SK-N-SH (cell line): ENCODE data around the gene UBE2E1. TPM values are rescaled to one million over a fixed set of nuclear protein-coding genes. Genes with fewer than 3 reads are reported as not detected.

ENCODE experiments used
- CTCF ChIA-PET: fragments of 300-600, 350-600 bp; formaldehyde crosslinking; extraction: SDS; loops from one replicate; lab custom pipeline; 2021; lab: Yijun Ruan, JAX
- POLR2A ChIA-PET: fragments of 350-600 bp; sonication (Branson Sonifier 250); formaldehyde crosslinking; extraction: SDS; loops from one replicate; lab custom pipeline; 2020; ENCODE audit warnings: antibody characterized with exemption, inconsistent platforms; lab: Yijun Ruan, JAX
- DNase-seq: peaks from one replicate; pipeline ENCODE4 v3.0.0; 2012
- H2AFZ ChIP-seq: fragments of 200-600 bp; sonication (generic); 2 replicates; pipeline ENCODE4 v1.8.1; 2016; ENCODE audit warnings: antibody characterized with exemption, mild to moderate bottlenecking, low read depth
- H3F3A ChIP-seq: fragments of 200-600 bp; sonication (generic); replicated peaks from 2 replicates; pipeline ENCODE3; 2016; ENCODE audit warnings: antibody characterized with exemption, mild to moderate bottlenecking; ENCODE audit not compliant: insufficient read depth
- H3K27ac ChIP-seq, 2 experiments: fragments of 200-500 bp in 1 of 2; fragments of 200-600 bp in 1 of 2; sonication (Bioruptor generic) in 1 of 2; sonication (generic), shearing (Covaris generic) in 1 of 2; 2 replicates each; pipeline versions ENCODE4 v1.5.1 to v1.6.1; 2014 to 2016; ENCODE audit warnings: low read depth in 2 of 2, inconsistent platforms in 1 of 2, low read length in 1 of 2, mild to moderate bottlenecking in 1 of 2, mixed read lengths in 1 of 2
- H3K27me3 ChIP-seq: fragments of 200-600 bp; sonication (generic), shearing (Covaris generic); 2 replicates; pipeline ENCODE4 v1.6.1; 2016; ENCODE audit warnings: mixed run types; ENCODE audit not compliant: insufficient read depth
- H3K36me3 ChIP-seq, 2 experiments: fragments of 200-500 bp in 1 of 2; fragments of 200-600 bp in 1 of 2; sonication (Bioruptor generic) in 1 of 2; sonication (generic) in 1 of 2; replicated peaks in 1 of 2; 2 replicates each; pipeline versions ENCODE3 to v1.5.1; 2014 to 2016; ENCODE audit warnings: low read length in 1 of 2, mild to moderate bottlenecking in 1 of 2; ENCODE audit not compliant: insufficient read depth in 2 of 2, control insufficient read depth in 1 of 2
- H3K4me1 ChIP-seq, 2 experiments: fragments of 200-500 bp in 1 of 2; fragments of 200-600 bp in 1 of 2; sonication (Bioruptor generic) in 1 of 2; sonication (generic), shearing (Covaris generic) in 1 of 2; 2 replicates each; pipeline versions ENCODE4 v1.5.1 to v1.6.1; 2014 to 2016; ENCODE audit warnings: low read depth in 1 of 2, low read length in 1 of 2, mixed run types in 1 of 2; ENCODE audit not compliant: insufficient read depth in 2 of 2, control insufficient read depth in 1 of 2
- H3K4me2 ChIP-seq: fragments of 200-600 bp; sonication (generic), shearing (Covaris generic); 2 replicates; pipeline ENCODE4 v1.6.1; 2017; ENCODE audit warnings: mixed run types
- H3K4me3 ChIP-seq, 2 experiments: fragments of 200-500 bp in 1 of 2; fragments of 200-600 bp in 1 of 2; sonication (Bioruptor generic) in 1 of 2; sonication (generic), shearing (Covaris generic) in 1 of 2; 2 replicates each; pipeline versions ENCODE4 v1.5.1 to v1.8.1; 2014 to 2016; ENCODE audit warnings: low read depth in 2 of 2, inconsistent platforms in 1 of 2, low read length in 1 of 2, mild to moderate bottlenecking in 1 of 2, mixed read lengths in 1 of 2, moderate library complexity in 1 of 2
- H3K79me2 ChIP-seq: fragments of 200-600 bp; sonication (generic); 2 replicates; pipeline ENCODE4 v1.8.1; 2017; ENCODE audit warnings: mild to moderate bottlenecking; ENCODE audit not compliant: insufficient read depth
- H3K9ac ChIP-seq: fragments of 200-600 bp; sonication (generic); 2 replicates; pipeline ENCODE4 v1.6.1; 2017; ENCODE audit warnings: mixed run types
- H3K9me2 ChIP-seq: fragments of 200-600 bp; sonication (generic); 2 replicates; pipeline ENCODE4 v1.6.1; 2017; ENCODE audit warnings: mixed run types
- H3K9me3 ChIP-seq: fragments of 200-600 bp; sonication (generic); 2 replicates; pipeline ENCODE4 v1.6.1; 2017; ENCODE audit warnings: mixed run types, mild to moderate bottlenecking, moderate library complexity
- H4K20me1 ChIP-seq: fragments of 200-600 bp; sonication (generic); 2 replicates; pipeline ENCODE4 v1.6.1; 2017; ENCODE audit warnings: mild to moderate bottlenecking, mixed run types; ENCODE audit not compliant: insufficient read depth
- CTCF ChIP-seq: fragments of 200-600 bp; sonication (generic); IDR thresholded peaks from 2 replicates; pipeline ENCODE4 v1.6.1; 2017; ENCODE audit warnings: antibody characterized with exemption, mild to moderate bottlenecking, moderate library complexity
- ELF1 ChIP-seq: IDR thresholded peaks from 2 replicates; pipeline ENCODE4 v1.4.0; 2012
- EP300 ChIP-seq, 2 experiments: IDR thresholded peaks; 2 replicates each; pipeline versions ENCODE4 v1.4.0 to v1.6.1; 2012; ENCODE audit warnings: borderline replicate concordance in 1 of 2, low read depth in 1 of 2, low read length in 1 of 2
- EZH2phosphoT487 ChIP-seq: fragments of 200-600 bp; sonication (generic); IDR thresholded peaks from 2 replicates; pipeline ENCODE4 v1.6.1; 2017; ENCODE audit warnings: low read depth, mixed run types, mild to moderate bottlenecking, antibody characterized with exemption, moderate library complexity, borderline replicate concordance
- FOSL2 ChIP-seq: IDR thresholded peaks from 2 replicates; pipeline ENCODE4 v1.4.0; 2012; ENCODE audit warnings: low read depth, mild to moderate bottlenecking, moderate library complexity, borderline replicate concordance
- FOXJ3 ChIP-seq: sonication (generic); formaldehyde crosslinking; IDR thresholded peaks from 2 replicates; pipeline ENCODE4 v1.5.1; 2020; ENCODE audit warnings: mild to moderate bottlenecking, missing genetic modification reagents
- GABPA ChIP-seq: IDR thresholded peaks from 2 replicates; pipeline ENCODE4 v1.4.0; 2012; ENCODE audit warnings: low read depth, mild to moderate bottlenecking
- NFIC ChIP-seq: IDR thresholded peaks from 2 replicates; pipeline ENCODE4 v1.4.0; 2012; ENCODE audit warnings: borderline replicate concordance
- NRF1 ChIP-seq: IDR thresholded peaks from 2 replicates; pipeline ENCODE4 v1.6.1; 2012; ENCODE audit warnings: low read depth, mild to moderate bottlenecking, low read length
- RAD21 ChIP-seq: IDR thresholded peaks from 2 replicates; pipeline ENCODE4 v1.6.1; 2012; ENCODE audit warnings: mild to moderate bottlenecking, low read length
- RFX5 ChIP-seq: IDR thresholded peaks from 2 replicates; pipeline ENCODE4 v1.6.1; 2012; ENCODE audit warnings: mild to moderate bottlenecking, improper control_type of control experiment, low read length
- TEAD4 ChIP-seq: IDR thresholded peaks from 2 replicates; pipeline ENCODE4 v1.4.0; 2012; ENCODE audit warnings: mild to moderate bottlenecking, borderline replicate concordance; ENCODE audit not compliant: insufficient read depth
- ZBTB33 ChIP-seq: IDR thresholded peaks from 2 replicates; pipeline ENCODE4 v1.4.0; 2012; ENCODE audit warnings: low read depth, borderline replicate concordance
- WGBS: methylation state at CpG from one replicate; pipeline ENCODE4 v1.1.6; 2017; ENCODE audit warnings: low lambda C conversion rate; 5-methylcytosine and 5-hydroxymethylcytosine counted together
- polyA plus RNA-seq, 3 experiments: library from polyadenylated mRNA; depleted of rRNA; stranded (reverse); fragments of >200 nt; gene quantifications; 2 replicates each; pipeline ENCODE4 v1.2.3, GENCODE V29; 2012
- TF ChIP-seq, protein P1 (sequence below): IDR thresholded peaks from 2 replicates; pipeline ENCODE4 v1.6.1; 2012; ENCODE audit warnings: mild to moderate bottlenecking, low read depth, low read length, moderate library complexity
- TF ChIP-seq, protein P2 (sequence below): IDR thresholded peaks from 2 replicates; pipeline ENCODE4; 2012

Gene UBE2E1
- polyA plus RNA-seq, 1 of the 3 experiments (the other 2 are of a cell fraction) = 59.9 TPM

DNA sequence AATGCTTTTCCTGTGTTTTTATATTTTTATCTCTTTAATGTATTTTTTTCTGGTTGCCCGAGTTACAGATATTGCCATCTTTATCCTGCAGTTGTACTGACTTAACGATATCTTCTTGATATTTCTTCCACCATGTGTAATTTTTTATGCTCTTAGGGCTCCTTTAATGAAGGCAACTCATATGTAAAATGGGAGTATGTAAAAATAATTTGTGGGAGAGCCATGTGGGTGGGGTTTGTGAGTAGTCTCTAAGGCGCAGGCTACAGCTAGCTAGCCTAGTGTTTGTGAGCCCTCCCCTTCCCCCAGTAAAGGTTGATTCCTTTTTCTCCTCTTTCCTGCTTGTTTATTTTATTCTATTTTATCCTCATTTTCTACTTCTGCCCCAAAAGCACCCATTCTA, 38.1 kb downstream of the UBE2E1 start:
- H4K20me1 ChIP-seq = peaks cover 18% of the 10 kb centered on the region; the same call in 1 of the 2 replicates
- H3K27ac ChIP-seq = no peak overlapping the region
- CTCF ChIA-PET = interaction anchor here (1.1 to 2.3 kb wide), 3 partner anchors 10 to 40 kb away, joined by 3 to 9 read pairs (median 7); no protein-coding TSS in a partner anchor
- WGBS = 96% methylated on average over 3 of the region's 3 CpGs
- peaks cover 4% of the 10 kb centered on the region for H3F3A ChIP-seq
- DNase-seq = no peak
- H3K9ac ChIP-seq = no peak overlapping the region
- no peak overlapping the region for H2AFZ ChIP-seq
- no peak overlapping the region for H3K4me2 ChIP-seq
- no peak overlapping the region for H3K4me3 ChIP-seq
- no peaks in the 10 kb centered on the region for H3K9me2 ChIP-seq
- peaks cover 86% of the 10 kb centered on the region for H3K79me2 ChIP-seq
- H3K9me3 ChIP-seq = no peaks in the 10 kb centered on the region
- peaks cover 2 to 13% of the 10 kb centered on the region in 2 experiments for H3K36me3 ChIP-seq
- no peaks in the 10 kb centered on the region for H3K27me3 ChIP-seq
- no peak for TF ChIP-seq CTCF
- no peak for TF ChIP-seq FOXJ3
- TF ChIP-seq ELF1 = no peak
- TF ChIP-seq RFX5 = no peak
- TF ChIP-seq EP300 (IDR thresholded peaks at IDR 0.05; ENCODE audit: borderline replicate concordance in 1 of 2, low read depth in 1 of 2, low read length in 1 of 2) = no peak
- TF ChIP-seq ZBTB33 = no peak
- TF ChIP-seq TEAD4 = no peak
- no peak for TF ChIP-seq NRF1
- TF ChIP-seq RAD21 = no peak
- TF ChIP-seq GABPA = no peak
- no peak for TF ChIP-seq FOSL2
- no peak for TF ChIP-seq EZH2phosphoT487
- TF ChIP-seq, protein P1, sequence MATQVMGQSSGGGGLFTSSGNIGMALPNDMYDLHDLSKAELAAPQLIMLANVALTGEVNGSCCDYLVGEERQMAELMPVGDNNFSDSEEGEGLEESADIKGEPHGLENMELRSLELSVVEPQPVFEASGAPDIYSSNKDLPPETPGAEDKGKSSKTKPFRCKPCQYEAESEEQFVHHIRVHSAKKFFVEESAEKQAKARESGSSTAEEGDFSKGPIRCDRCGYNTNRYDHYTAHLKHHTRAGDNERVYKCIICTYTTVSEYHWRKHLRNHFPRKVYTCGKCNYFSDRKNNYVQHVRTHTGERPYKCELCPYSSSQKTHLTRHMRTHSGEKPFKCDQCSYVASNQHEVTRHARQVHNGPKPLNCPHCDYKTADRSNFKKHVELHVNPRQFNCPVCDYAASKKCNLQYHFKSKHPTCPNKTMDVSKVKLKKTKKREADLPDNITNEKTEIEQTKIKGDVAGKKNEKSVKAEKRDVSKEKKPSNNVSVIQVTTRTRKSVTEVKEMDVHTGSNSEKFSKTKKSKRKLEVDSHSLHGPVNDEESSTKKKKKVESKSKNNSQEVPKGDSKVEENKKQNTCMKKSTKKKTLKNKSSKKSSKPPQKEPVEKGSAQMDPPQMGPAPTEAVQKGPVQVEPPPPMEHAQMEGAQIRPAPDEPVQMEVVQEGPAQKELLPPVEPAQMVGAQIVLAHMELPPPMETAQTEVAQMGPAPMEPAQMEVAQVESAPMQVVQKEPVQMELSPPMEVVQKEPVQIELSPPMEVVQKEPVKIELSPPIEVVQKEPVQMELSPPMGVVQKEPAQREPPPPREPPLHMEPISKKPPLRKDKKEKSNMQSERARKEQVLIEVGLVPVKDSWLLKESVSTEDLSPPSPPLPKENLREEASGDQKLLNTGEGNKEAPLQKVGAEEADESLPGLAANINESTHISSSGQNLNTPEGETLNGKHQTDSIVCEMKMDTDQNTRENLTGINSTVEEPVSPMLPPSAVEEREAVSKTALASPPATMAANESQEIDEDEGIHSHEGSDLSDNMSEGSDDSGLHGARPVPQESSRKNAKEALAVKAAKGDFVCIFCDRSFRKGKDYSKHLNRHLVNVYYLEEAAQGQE = no peak
- TF ChIP-seq, protein P2, sequence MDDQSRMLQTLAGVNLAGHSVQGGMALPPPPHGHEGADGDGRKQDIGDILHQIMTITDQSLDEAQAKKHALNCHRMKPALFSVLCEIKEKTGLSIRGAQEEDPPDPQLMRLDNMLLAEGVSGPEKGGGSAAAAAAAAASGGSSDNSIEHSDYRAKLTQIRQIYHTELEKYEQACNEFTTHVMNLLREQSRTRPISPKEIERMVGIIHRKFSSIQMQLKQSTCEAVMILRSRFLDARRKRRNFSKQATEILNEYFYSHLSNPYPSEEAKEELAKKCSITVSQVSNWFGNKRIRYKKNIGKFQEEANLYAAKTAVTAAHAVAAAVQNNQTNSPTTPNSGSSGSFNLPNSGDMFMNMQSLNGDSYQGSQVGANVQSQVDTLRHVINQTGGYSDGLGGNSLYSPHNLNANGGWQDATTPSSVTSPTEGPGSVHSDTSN = no peak
- no peak for TF ChIP-seq NFIC
- peaks cover 0 to 3% of the 10 kb centered on the region in 2 experiments; a peak in 2 of 4 replicates for H3K4me1 ChIP-seq
- POLR2A ChIA-PET = no interaction called here
